Right lobe of liver (tissue), 4 donors: ENCODE results near the gene NOS1AP.
"Not testable (repeated sequence)": the region's sequence is repeated elsewhere in the genome, so short reads cannot be mapped to it uniquely, and the experiment has no call there.

Experiments
- CTCF ChIP-seq, 4 donors: fragments of 200-600 bp in 3 of 4; fragments of 450-650 bp in 1 of 4; IDR thresholded peaks; one replicate each; pipeline versions ENCODE4 v1.5.1 to v1.8.0; 2016 to 2022; ENCODE audit warnings: antibody characterized with exemption in 4 of 4, mild to moderate bottlenecking in 2 of 4
- POLR2A ChIP-seq: fragments of 450-650 bp; IDR thresholded peaks from one replicate; pipeline ENCODE4 v1.6.1; 2017; ENCODE audit warnings: antibody characterized with exemption, mild to moderate bottlenecking
- donor health status: DM: no; HTN: no; CAD: no.
- donor health status: DM: no; HTN: no; CAD: no.
- donor health status: DM: no; HTN: yes; CAD: no.

- TF ChIP-seq CTCF (IDR thresholded peaks at IDR 0.05); POLR2A: not testable (repeated sequence)
Measured at GRCh38 chr1:162173607-162174006, 104.1 kb downstream of the NOS1AP start.
